Measurements from ENCODE around the gene MYO5B. TPM values are rescaled to one million over a fixed set of nuclear protein-coding genes. Genes with fewer than 3 reads are reported as not detected.
"Not testable (repeated sequence)": the region's sequence is repeated elsewhere in the genome, so short reads cannot be mapped to it uniquely, and the experiment has no call there.

Gene MYO5B
- total RNA-seq, 8 experiments from 2014 or later, result 0.61 to 5.9 (median 1.1) TPM

- H3K4me1 ChIP-seq (replicated peaks in 1 of 2); H3K27ac ChIP-seq; H3K4me3 ChIP-seq; in situ Hi-C loops (cut with MboI; ENCODE audit: low pct_unique_long_range_greater_than_20kb in 2 of 9, low sequenced_read_pairs in 9 of 9, unreplicated experiment in 9 of 9); ATAC-seq (replicated peaks in 6 of 8): not testable (repeated sequence)
- WGBS, 10 experiments, result 70 to 100% (median 95%) methylated on average over 2 to 8 of the region's 9 CpGs; no CpG with 5 or more reads in 4 of the 10 experiments
Measured at GRCh38 chr18:49837316-49837835, 357.6 kb downstream of the MYO5B start.

GRCh38 chr18:49835405-49835804 lies 359.5 kb downstream of the MYO5B start:
- Histone ChIP-seq H3K27ac (no peak overlapping the region), H3K4me1 (replicated peaks in 1 of 2) (no peaks in the 10 kb centered on the region), H3K4me3 (no peak overlapping the region)
- ATAC-seq (replicated peaks in 6 of 8), result no peak
- in situ Hi-C loops (cut with MboI; ENCODE audit: low pct_unique_long_range_greater_than_20kb in 2 of 9, low sequenced_read_pairs in 9 of 9, unreplicated experiment in 9 of 9), result no loop called here
- 60 to 100% (median 100%) methylated on average over 1 to 2 of the region's 2 CpGs; no CpG with 5 or more reads in 3 of the 10 experiments for WGBS, 10 experiments

DNA sequence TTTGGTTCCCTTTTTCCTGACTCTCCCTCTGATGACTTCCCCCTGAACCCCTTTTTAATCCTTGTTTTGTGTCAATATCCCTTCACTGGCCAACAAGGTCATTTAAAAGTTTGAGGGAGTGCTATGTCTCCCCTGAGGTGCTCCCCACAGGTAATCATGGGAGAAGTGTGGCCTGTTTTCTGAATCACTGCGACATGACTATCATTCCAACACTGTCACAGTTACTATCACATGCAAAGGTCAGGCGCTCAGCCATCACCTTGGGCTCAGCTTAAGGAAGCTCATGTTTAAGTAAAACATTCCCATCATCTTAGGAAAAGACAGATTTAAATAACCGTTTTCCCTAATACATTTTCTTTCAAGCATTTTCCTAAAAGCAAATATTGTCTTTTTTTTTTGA lies 360.7 kb downstream of the MYO5B start:
- in situ Hi-C loops (cut with MboI; ENCODE audit: low pct_unique_long_range_greater_than_20kb in 2 of 9, low sequenced_read_pairs in 9 of 9, unreplicated experiment in 9 of 9), result no loop called here
- no peak overlapping the region for H3K27ac ChIP-seq
- WGBS, 10 experiments, result 80 to 100% (median 100%) methylated on average over 1 to 3 of the region's 3 CpGs; no CpG with 5 or more reads in 3 of the 10 experiments
- no peaks in the 10 kb centered on the region for H3K4me1 ChIP-seq (replicated peaks in 1 of 2)
- no peak for ATAC-seq (replicated peaks in 6 of 8)
- H3K4me3 ChIP-seq, result no peak overlapping the region

DNA sequence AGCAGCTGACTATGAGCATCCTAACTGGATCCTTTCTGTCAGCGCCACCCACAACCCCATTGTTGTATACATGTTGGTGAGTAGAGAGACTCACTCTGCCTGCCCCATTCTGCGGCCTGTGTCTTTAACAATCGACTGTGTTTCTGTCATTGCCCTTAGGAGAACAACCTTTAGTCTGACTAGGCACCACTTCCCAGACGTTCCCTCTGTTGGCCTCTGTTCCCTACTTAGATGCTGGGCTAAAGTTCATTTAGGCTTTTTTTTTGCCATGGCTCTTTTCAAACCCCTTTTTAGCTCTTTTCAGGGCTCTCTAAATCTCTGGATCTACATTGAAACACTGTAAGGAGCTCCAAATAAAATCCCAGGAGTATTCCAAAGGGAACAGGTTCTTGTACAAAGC lies 361.1 kb downstream of the MYO5B start:
- ATAC-seq (replicated peaks in 6 of 8), result no peak
- in situ Hi-C loops (cut with MboI; ENCODE audit: low pct_unique_long_range_greater_than_20kb in 2 of 9, low sequenced_read_pairs in 9 of 9, unreplicated experiment in 9 of 9), result no loop called here
- H3K4me3 ChIP-seq, result no peak overlapping the region
- no peaks in the 10 kb centered on the region for H3K4me1 ChIP-seq (replicated peaks in 1 of 2)
- WGBS, 10 experiments, result 20 to 94% (median 85%) methylated on average over 1 to 4 of the region's 4 CpGs; no CpG with 5 or more reads in 1 of the 10 experiments
- no peak overlapping the region for H3K27ac ChIP-seq

- no peak overlapping the region for H3K27ac ChIP-seq
- no peak for ATAC-seq (replicated peaks in 6 of 8)
- in situ Hi-C loops (cut with MboI; ENCODE audit: low pct_unique_long_range_greater_than_20kb in 2 of 9, low sequenced_read_pairs in 9 of 9, unreplicated experiment in 9 of 9), result no loop called here
- no peak overlapping the region for H3K4me3 ChIP-seq
- 63 to 100% (median 80%) methylated on average over 1 to 2 of the region's 2 CpGs; no CpG with 5 or more reads in 1 of the 10 experiments for WGBS, 10 experiments
- no peaks in the 10 kb centered on the region for H3K4me1 ChIP-seq (replicated peaks in 1 of 2)
Measured at GRCh38 chr18:49832221-49832647, 362.7 kb downstream of the MYO5B start.

- no peak overlapping the region for H3K4me3 ChIP-seq
Measured at GRCh38 chr18:49827996-49828395, 367.0 kb downstream of the MYO5B start.

GRCh38 chr18:49819823-49820671 lies 374.9 kb downstream of the MYO5B start:
- no peak for ATAC-seq (replicated peaks in 6 of 8)
- WGBS, 10 experiments, result 73 to 100% (median 94%) methylated on average over 1 to 5 of the region's 5 CpGs; no CpG with 5 or more reads in 1 of the 10 experiments
- in situ Hi-C loops (cut with MboI; ENCODE audit: low pct_unique_long_range_greater_than_20kb in 2 of 9, low sequenced_read_pairs in 9 of 9, unreplicated experiment in 9 of 9), result no loop called here
- no peak overlapping the region for H3K4me3 ChIP-seq
- no peaks in the 10 kb centered on the region for H3K4me1 ChIP-seq (replicated peaks in 1 of 2)
- no peak overlapping the region for H3K27ac ChIP-seq

More at GRCh38 chr18:49827996-49828395, 367.0 kb downstream of the MYO5B start:
- H3K4me1 ChIP-seq (replicated peaks in 1 of 2), result no peaks in the 10 kb centered on the region
- no peak for ATAC-seq (replicated peaks in 6 of 8)
- in situ Hi-C loops (cut with MboI; ENCODE audit: low pct_unique_long_range_greater_than_20kb in 2 of 9, low sequenced_read_pairs in 9 of 9, unreplicated experiment in 9 of 9), result no loop called here
- H3K27ac ChIP-seq, result no peak overlapping the region
- 43 to 100% (median 100%) methylated on average over 1 of the region's 1 CpG; no CpG with 5 or more reads in 5 of the 10 experiments for WGBS, 10 experiments

DNA sequence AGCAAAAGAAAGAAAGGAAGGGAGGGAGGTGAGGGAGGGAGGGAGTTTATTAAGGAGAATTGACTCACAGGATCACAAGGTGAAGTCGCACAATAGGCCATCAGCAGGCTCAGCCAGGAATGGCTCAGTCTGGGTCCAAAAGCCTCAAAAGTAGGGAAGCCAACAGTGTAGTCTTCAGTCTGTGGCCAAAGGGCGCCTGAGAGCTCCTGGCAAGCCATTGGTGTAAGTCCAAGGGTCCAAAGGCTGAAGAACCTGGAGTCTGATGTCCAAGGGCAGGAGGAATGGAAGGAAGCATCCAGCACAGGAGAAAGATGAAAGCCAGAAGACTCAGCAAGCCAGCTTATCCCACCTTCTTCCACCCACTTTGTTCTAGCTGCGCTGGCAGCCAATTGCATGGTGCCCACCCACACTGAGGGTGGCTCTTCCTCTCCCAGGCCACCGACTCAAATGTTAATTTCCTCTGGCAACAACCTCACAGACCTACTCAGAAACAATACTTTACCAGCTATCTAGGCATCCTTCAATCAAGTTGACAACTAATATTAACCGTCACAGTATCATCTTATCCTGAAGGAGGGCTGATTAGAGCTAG lies 375.8 kb downstream of the MYO5B start:
- in situ Hi-C loops (cut with MboI; ENCODE audit: low pct_unique_long_range_greater_than_20kb in 2 of 9, low sequenced_read_pairs in 9 of 9, unreplicated experiment in 9 of 9), result no loop called here
- 63 to 100% (median 92%) methylated on average over 1 to 3 of the region's 5 CpGs; no CpG with 5 or more reads in 3 of the 10 experiments for WGBS, 10 experiments

GRCh38 chr18:49817947-49818346 lies 377.0 kb downstream of the MYO5B start:
- Histone ChIP-seq H3K27ac (no peak overlapping the region), H3K4me3 (no peak overlapping the region), H3K4me1 (replicated peaks in 1 of 2) (peaks cover 0 to 3% of the 10 kb centered on the region in 2 donors)
- in situ Hi-C loops (cut with MboI; ENCODE audit: low pct_unique_long_range_greater_than_20kb in 2 of 9, low sequenced_read_pairs in 9 of 9, unreplicated experiment in 9 of 9), result no loop called here
- no peak for ATAC-seq (replicated peaks in 6 of 8)
- WGBS, 10 experiments, result 83 to 100% (median 96%) methylated on average over 1 to 4 of the region's 5 CpGs; no CpG with 5 or more reads in 4 of the 10 experiments

More for the DNA sequence above, 375.8 kb downstream of the MYO5B start:
- no peak for ATAC-seq (replicated peaks in 6 of 8)
- Histone ChIP-seq H3K27ac (no peak overlapping the region), H3K4me3 (no peak overlapping the region), H3K4me1 (replicated peaks in 1 of 2) (peaks cover 0 to 3% of the 10 kb centered on the region in 2 donors)

DNA sequence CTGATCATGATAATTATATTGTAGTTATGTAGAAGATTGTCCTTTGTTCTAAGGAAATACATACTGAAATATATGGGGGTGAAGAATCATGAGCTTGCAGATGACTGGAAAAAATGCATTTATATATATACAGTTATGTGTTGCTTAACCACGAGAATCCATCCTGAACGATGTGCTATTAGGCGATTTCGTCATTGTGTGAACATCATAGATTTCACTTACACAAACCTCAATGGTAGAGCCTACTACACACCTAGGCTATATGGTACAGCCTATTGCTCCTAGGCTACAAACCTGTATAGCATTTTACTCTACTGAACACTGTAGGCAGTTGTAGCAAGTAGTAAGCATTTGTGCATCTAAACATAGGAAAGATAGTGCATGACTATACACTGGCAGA lies 379.0 kb downstream of the MYO5B start:
- 76 to 100% (median 93%) methylated on average over 2 to 4 of the region's 4 CpGs for WGBS, 10 experiments
- Histone ChIP-seq H3K4me1 (replicated peaks in 1 of 2) (peaks cover 14 to 17% of the 10 kb centered on the region in 2 donors), H3K27ac (no peak overlapping the region), H3K4me3 (no peak overlapping the region)
- in situ Hi-C loops (cut with MboI; ENCODE audit: low pct_unique_long_range_greater_than_20kb in 2 of 9, low sequenced_read_pairs in 9 of 9, unreplicated experiment in 9 of 9), result no loop called here
- ATAC-seq (replicated peaks in 6 of 8), result no peak

- H3K4me3 ChIP-seq, result peak overlapping the region; percentile 66 to 84 (median 80)
- in situ Hi-C loops (cut with MboI; ENCODE audit: low pct_unique_long_range_greater_than_20kb in 2 of 9, low sequenced_read_pairs in 9 of 9, unreplicated experiment in 9 of 9), result no loop called here
- ATAC-seq (replicated peaks in 6 of 8), result peak; percentile 51 to 75 (median 70)
Measured at GRCh38 chr18:49814147-49814499, 380.8 kb downstream of the MYO5B start.

GRCh38 chr18:49813319-49814146 lies 381.4 kb downstream of the MYO5B start, which contains the start of gene ACAA2:
ACAA2 (minus strand) TSS chr18:49813533; CDS start chr18:49813484, 49 bp downstream.
- peak within 1 kb of the TSS; percentile 66 to 84 (median 80) for H3K4me3 ChIP-seq
- in situ Hi-C loops (cut with MboI; ENCODE audit: low pct_unique_long_range_greater_than_20kb in 2 of 9, low sequenced_read_pairs in 9 of 9, unreplicated experiment in 9 of 9), result no loop called here
- peaks cover 15 to 17% of the 10 kb centered on the region in 2 donors for H3K4me1 ChIP-seq (replicated peaks in 1 of 2)
- ATAC-seq (replicated peaks in 6 of 8), result peak; percentile 87 to 93 (median 90)
- H3K27ac ChIP-seq, result peak within 1 kb of the TSS; percentile 79 to 87
- 0 to 2% (median 0%) methylated on average over 5 to 14 of the region's 74 CpGs; no CpG with 5 or more reads in 6 of the 10 experiments for WGBS, 10 experiments

More at GRCh38 chr18:49814147-49814499, 380.8 kb downstream of the MYO5B start:
- WGBS, 10 experiments, result 0% methylated on average over 4 to 6 of the region's 24 CpGs; no CpG with 5 or more reads in 8 of the 10 experiments
- Histone ChIP-seq H3K4me1 (replicated peaks in 1 of 2) (peaks cover 15 to 17% of the 10 kb centered on the region in 2 donors), H3K27ac (peak overlapping the region; percentile 79 to 87)
